GM19328 (cell line): Measurements from ENCODE around the gene BCL6.
"Not testable (repeated sequence)": the region's sequence is repeated elsewhere in the genome, so short reads cannot be mapped to it uniquely, and the experiment has no call there.

Source experiments
- ATAC-seq: cut with Tn5 transposase; IDR thresholded peaks from one replicate; pipeline ENCODE4 v1.9.1; 2021; ENCODE audit warnings: mild to moderate bottlenecking, moderate library complexity; ENCODE audit not compliant: unreplicated experiment

The BCL6 gene

GRCh38 chr3:187681756-187682155 is 63.5 kb downstream of the BCL6 start:
- ATAC-seq: not testable (repeated sequence)

GRCh38 chr3:187679638-187680396 is 65.5 kb downstream of the BCL6 start:
- ATAC-seq: no peak

GRCh38 chr3:187678726-187679268 is 66.5 kb downstream of the BCL6 start:
- no peak for ATAC-seq

- ATAC-seq: no peak
Observed at GRCh38 chr3:187677604-187678003, 67.7 kb downstream of the BCL6 start.

- no peak for ATAC-seq
Observed at GRCh38 chr3:187673012-187673411, 72.3 kb downstream of the BCL6 start.
